ENCODE results near the gene SEPTIN2.

The SEPTIN2 gene

DNA sequence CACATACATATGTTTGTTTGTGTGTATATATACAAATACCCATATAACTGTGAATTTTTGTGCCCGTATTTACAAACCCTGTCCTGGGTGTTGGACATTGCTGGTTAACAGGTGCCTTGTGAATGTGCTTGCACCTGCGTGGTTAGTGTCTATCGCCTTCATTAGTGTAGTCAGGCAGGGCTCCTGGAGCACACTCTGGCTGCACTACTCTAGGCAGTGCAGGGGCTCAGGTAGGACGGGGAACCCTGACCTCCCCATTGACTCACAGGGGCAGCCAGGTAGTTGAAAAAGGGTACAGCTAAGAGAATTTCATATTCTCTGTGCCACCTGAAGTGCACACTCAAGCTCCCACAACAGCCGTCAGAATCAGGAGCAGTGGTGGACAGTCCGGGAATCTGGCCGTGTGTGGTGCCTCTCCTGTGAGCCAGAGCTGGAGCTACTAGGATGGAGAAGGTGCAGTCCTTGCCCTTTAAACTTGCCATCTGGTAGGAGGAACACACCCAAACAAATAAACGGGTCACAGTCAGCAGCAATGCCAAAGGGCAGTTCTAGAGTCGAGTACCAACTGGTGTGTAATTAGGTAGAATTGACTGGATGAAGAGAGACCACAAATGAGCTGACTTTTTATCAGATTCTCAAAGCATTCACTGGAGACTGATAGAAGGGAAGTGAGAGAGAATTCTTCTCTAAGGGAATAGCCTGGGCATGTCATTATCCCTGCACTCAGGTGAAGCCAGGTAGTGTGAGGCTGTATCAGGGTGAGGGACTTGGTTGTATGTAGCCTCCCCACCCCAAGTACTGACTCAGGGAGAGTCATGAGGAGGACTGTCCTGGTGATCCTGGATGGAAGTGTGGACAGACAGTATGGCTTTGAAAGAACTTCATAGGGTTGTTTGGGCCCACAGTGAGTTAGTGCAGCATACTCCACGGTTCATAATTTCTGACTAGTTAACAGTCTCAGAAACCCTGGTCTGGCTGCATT is 84.5 kb downstream of the SEPTIN2 start:
- H3K27me3 ChIP-seq (replicated peaks) = no peaks in the 10 kb centered on the region
- H3K4me3 ChIP-seq (ENCODE audit: low read depth, low read length) = no peak overlapping the region
- DNase-seq = no peak
- H3K36me3 ChIP-seq (replicated peaks) = peaks cover 2% of the 10 kb centered on the region
- TF ChIP-seq, protein P1, sequence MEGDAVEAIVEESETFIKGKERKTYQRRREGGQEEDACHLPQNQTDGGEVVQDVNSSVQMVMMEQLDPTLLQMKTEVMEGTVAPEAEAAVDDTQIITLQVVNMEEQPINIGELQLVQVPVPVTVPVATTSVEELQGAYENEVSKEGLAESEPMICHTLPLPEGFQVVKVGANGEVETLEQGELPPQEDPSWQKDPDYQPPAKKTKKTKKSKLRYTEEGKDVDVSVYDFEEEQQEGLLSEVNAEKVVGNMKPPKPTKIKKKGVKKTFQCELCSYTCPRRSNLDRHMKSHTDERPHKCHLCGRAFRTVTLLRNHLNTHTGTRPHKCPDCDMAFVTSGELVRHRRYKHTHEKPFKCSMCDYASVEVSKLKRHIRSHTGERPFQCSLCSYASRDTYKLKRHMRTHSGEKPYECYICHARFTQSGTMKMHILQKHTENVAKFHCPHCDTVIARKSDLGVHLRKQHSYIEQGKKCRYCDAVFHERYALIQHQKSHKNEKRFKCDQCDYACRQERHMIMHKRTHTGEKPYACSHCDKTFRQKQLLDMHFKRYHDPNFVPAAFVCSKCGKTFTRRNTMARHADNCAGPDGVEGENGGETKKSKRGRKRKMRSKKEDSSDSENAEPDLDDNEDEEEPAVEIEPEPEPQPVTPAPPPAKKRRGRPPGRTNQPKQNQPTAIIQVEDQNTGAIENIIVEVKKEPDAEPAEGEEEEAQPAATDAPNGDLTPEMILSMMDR (IDR thresholded peaks at IDR 0.05; ENCODE audit: low read depth, low read length, missing control alignments) = no peak
- no peak overlapping the region for H3K27ac ChIP-seq
- in situ Hi-C loops (cut with HindIII; ENCODE audit: low pct_ligation_motif_present, low sequenced_read_pairs) = no loop called here

All from brain microvascular endothelial cell (primary cell).